Measurements from ENCODE around the gene LDHAL6B. TPM values are rescaled to one million over a fixed set of nuclear protein-coding genes. Genes with fewer than 3 reads are reported as not detected.

Gene LDHAL6B
- total and polyA plus RNA-seq, 2 experiments from 2014 or later, result not detected

GRCh38 chr15:59190291-59190690 lies 16.4 kb upstream of the LDHAL6B start (continued):
- no peak for TF ChIP-seq STAT1 (IDR thresholded peaks at IDR 0.05; ENCODE audit: unreplicated experiment)
- TF ChIP-seq CTCF (conservative IDR thresholded peaks at IDR 0.05; ENCODE audit: low read depth in 2 of 2), result no peak
- TF ChIP-seq ETS1 (IDR thresholded peaks at IDR 0.05), result no peak
- TF ChIP-seq ZNF114 (CRISPR knock-in tag; IDR thresholded peaks at IDR 0.05), result no peak
- TF ChIP-seq JUNB (IDR thresholded peaks at IDR 0.05; ENCODE audit: unreplicated experiment), result no peak

GRCh38 chr15:59191855-59192237 lies 14.8 kb upstream of the LDHAL6B start:
- no peak overlapping the region for H3K4me3 ChIP-seq
- Mint-ChIP-seq H3K27ac (no peak overlapping the region), H3K27me3 (ENCODE audit: insufficient read depth, low read depth, poor library complexity) (no peaks in the 10 kb centered on the region), H3K4me1 (no peaks in the 10 kb centered on the region), H3K4me3 (no peak overlapping the region), H3K36me3 (ENCODE audit: low read depth) (peaks cover 44% of the 10 kb centered on the region), H3K9me3 (no peaks in the 10 kb centered on the region)
- no peak overlapping the region for H3K4me2 ChIP-seq
- H4K20me1 ChIP-seq (replicated peaks; ENCODE audit: insufficient read depth), result no peaks in the 10 kb centered on the region
- no peaks in the 10 kb centered on the region for H3K4me1 ChIP-seq (ENCODE audit: insufficient read depth)
- no peaks in the 10 kb centered on the region for H3K27me3 ChIP-seq (ENCODE audit: insufficient read depth)
- H3K9me2 ChIP-seq (ENCODE audit: insufficient read depth), result no peaks in the 10 kb centered on the region
- no peaks in the 10 kb centered on the region for H3K79me2 ChIP-seq (replicated peaks; ENCODE audit: insufficient read depth)
- no peak for DNase-seq (ENCODE audit: low spot score)
- H3F3A ChIP-seq (replicated peaks; ENCODE audit: low read depth), result no peaks in the 10 kb centered on the region
- peaks cover 21% of the 10 kb centered on the region for H3K36me3 ChIP-seq (ENCODE audit: insufficient read depth)
- H2AFZ ChIP-seq, result no peak overlapping the region
- H3K27ac ChIP-seq (ENCODE audit: low read depth), result no peak overlapping the region
- ATAC-seq, result no peak
- TF ChIP-seq EZH2phosphoT487 (IDR thresholded peaks at IDR 0.05; ENCODE audit: unreplicated experiment), result no peak
- no peak for TF ChIP-seq ZNF114 (CRISPR knock-in tag; IDR thresholded peaks at IDR 0.05)
- TF ChIP-seq NANOG (IDR thresholded peaks at IDR 0.05; ENCODE audit: borderline replicate concordance), result no peak
- TF ChIP-seq JUNB (IDR thresholded peaks at IDR 0.05; ENCODE audit: unreplicated experiment), result no peak
- no peak for TF ChIP-seq ETS1 (IDR thresholded peaks at IDR 0.05)
- no peak for TF ChIP-seq CREB1 (CRISPR knock-in tag; IDR thresholded peaks at IDR 0.05; ENCODE audit: low read depth)
- TF ChIP-seq REST (IDR thresholded peaks at IDR 0.05; ENCODE audit: unreplicated experiment), result no peak
- no peak for TF ChIP-seq ZNF462 (CRISPR knock-in tag; IDR thresholded peaks at IDR 0.05)
- no peak for TF ChIP-seq EZH2 (IDR thresholded peaks at IDR 0.05; ENCODE audit: low read depth, unreplicated experiment)
